Amniotic stem cell (primary cell): ENCODE results near the gene PYM1.
"Not testable (repeated sequence)": the region's sequence is repeated elsewhere in the genome, so short reads cannot be mapped to it uniquely, and the experiment has no call there.

Source experiments
- DNase-seq: peaks from one replicate; lab custom pipeline; 2025; lab: John Stamatoyannopoulos, UW

PYM1 gene

DNA sequence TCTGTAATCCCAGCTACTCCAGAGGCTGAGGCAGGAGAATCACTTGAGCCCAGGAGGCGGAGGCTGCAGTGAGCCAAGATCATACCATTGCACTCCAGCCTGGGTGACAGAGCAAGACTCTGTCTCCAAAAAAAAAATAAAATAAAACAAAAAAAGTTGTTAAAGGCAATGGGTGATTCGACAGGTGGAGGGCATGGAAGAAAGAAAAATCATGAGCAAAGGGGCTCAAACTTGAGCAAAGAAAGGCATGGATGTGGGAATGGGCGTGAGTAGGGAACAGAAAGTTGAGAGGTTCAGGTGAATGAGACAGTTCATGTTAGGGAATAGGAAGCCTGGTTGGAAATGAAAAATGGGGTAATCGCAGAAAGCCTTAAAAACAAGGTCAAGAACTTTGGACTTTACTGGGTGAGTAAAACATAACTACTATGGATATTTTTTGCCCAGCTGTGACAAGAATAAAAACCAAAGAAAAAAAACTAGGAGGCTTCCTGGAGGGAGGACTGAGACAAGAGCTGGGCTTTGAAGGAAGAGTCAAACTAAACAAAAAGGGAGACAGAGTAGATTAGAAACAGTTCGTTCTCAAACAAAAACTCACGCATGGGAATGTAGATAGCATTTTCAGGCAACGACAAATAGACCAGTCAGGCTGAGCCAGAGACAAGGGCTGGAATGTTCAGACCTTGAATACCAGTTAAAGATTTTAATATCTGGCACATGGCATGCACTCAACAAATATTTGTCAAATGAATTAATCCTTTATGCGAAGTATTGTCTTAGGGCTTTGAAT is 18.8 kb downstream of the PYM1 start:
- DNase-seq = no peak

DNA sequence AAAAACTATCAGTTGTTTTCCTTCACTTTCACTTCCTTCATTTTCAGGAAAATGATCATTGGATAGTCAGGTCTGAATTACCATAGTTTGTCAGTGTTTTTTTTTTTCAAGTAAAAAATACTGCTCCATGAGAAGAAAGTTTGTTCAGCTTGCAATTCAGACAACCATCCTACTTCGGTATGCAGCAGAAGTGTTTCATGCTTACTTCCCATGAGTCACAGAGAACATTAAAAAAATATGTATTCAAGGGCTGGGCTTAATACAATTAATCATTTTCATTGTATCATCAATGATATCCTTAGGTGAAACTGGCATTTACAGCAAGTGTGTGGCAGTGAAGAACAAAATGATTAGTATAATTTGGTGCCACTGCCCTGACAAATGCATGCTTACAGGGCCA is 21.6 kb downstream of the PYM1 start:
- no peak for DNase-seq

DNA sequence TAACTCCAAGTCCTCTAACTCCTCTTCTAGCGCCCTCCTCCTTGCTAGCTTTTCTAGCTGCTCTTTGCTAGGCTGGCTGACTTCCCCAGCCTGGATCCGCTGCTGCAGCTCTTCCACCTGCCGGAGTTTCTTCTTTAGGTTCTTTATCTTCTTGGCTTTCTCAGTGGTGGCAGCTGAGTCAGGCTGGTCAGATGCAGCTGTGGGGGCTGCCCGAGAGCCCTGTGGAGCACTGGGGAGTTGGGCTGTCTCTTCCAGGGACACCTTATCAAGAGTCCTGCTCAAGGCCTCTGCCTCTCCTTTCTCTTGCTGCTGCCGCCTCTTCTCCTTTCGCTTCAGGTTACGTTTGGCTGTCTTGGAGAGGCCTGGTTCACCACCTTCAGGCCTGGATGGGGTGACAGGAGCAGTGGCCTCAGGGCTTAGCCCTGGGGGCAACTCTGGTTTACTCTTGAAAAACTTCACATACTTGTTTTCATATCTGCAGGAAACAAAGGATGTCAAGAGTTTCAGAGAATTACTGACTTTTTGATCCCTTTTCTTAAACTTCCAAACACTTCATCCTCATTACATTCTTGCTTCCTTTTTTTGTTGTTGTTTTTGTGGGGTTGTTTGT is 25.7 kb downstream of the PYM1 start:
- no peak for DNase-seq

DNA sequence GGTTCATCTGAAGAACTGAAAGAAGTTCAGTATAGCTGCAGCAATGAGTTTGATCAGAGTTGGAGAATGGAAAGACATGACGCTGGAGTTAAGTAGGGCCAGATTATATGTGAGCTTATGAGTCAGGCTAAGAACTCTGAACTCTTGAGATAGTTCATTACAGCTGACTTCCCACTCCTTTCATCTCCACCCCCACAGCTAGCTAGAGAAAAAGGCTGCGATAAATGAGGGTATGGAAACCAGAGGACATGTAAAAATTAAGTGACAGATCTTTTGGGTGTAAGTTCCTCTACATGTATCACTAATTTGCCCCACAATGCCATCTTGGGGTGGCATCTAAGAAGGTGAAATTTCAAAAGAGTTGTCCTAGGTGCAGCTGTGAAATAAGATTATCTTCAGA is 28.6 kb downstream of the PYM1 start:
- no peak for DNase-seq

DNA sequence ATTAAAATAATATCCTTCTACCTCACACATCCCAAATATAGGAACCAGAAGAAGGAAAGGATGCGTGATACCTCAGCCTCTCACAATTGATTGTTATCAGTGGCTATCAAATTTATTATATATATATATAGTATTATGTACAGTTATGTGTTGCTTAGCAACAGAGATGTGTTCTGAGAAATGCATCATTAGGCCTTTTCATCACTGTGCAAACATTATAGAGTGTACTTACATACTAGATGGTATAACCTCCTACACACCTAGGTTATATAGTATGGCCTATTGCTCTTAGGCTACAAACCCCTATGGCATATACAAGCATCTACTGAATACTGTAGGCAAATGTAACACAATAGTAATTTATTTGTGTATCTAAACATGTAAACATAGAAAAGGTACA is 34.0 kb downstream of the PYM1 start:
- DNase-seq = no peak

DNA sequence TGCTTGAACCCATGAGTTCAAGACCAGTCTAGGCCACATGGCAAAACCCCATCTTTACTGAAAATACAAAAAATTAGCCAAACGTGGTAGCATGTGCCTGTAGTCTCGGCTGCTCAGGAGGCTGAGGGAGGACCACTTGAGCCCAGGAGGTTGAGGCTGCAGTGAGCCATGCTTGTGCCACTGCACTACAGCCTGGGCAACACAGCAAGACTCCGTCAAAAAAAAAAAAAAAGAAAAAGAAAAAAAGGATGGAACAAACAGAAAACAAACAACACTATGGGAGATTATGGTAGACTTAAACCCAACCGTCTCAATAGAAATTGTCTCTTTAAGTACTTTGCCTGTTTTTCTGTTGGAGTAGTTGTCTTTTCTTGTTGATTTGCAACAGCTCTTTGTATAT is 36.4 kb downstream of the PYM1 start:
- DNase-seq = no peak

DNA sequence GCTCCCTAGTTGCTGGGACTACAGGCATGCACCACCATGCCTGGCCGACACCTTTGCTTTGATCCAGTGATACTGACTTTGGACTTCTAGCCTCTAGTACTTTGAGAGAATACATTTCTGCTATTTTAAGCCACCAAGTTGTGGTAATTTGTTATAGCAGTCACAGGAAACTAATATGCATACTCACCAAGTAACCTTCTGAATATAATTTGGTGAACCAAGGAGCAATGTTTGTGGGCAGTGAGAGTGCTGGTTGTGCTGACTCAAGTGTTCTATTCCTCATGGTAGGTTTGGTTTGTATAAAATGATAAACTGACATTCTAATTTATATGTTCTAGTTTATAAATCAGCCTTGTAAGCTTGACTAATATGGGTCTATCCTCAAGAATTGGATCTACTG is 42.6 kb downstream of the PYM1 start:
- DNase-seq = no peak

DNA sequence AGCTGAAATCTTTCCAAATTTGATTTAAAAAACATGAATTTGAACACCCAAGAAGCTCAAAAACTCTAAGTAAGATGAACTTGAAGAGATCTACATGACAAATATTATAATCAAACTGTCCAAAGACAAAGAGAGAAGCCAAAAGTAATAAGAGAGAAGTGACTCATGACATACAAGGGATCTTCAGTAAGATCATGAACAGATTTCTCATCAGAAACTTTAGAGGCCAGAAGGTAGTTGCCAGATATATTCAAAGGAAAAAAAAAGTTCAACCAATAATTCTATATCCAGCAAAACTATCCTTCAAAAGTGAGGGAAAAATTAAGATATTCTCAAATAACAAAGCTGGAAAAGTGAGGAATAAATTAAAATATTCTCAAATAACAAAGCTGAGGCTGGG is 49.9 kb downstream of the PYM1 start:
- DNase-seq = no peak

DNA sequence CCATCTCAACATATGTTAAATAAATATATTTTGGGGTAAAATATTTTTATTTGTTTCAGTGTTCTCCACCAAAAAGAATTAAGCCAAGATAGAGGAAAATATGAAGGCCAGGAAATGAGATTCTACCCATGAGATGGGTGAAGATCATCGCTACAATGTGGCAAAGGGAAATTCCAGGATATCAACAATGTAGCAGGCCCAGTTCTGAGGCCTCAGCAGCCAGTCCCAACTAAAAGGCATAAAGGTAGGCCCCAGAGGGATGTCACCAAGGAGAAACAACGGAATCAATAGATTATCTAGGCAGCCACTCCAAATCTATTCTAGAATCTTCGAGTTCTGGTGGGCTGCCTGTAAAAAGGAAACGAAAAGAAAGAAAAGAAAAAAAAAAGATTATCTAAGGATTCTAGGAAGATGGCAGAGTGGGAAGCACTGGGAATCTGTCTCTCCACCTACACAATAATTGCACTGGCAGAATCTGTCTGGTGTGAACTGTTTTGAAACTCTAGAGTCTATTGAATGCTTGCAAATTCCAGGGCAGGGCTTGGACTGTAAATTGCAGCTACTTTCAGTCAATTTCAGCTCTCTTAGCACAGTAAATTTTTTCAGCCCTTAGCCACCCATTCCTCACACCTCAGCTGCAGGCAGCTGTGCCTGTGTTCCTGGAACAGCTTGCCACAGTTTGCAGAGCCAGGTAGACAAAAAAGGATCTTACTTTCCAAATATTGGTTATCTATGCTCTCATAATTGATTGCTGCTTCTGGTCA is 51.8 kb downstream of the PYM1 start:
- DNase-seq = no peak

DNA sequence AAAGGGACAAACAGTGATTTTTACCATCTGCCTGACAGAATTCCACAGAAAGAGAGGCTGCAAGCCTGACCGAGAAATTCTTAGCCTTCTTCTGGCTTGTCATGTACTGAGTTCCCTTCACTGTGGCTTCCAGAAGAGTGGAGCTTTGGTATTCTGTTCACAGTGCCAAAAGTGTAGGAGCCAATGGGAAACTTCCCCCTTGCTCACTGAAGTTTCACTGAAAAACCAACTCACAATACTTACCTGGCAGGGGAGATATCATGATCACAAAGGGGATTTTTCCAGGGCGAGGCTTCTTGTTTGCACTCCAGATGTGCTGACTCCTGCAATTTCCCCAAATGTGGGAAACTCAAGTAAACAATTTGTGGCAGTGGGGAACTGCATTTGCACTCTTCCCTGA is 53.3 kb downstream of the PYM1 start:
- no peak for DNase-seq

DNA sequence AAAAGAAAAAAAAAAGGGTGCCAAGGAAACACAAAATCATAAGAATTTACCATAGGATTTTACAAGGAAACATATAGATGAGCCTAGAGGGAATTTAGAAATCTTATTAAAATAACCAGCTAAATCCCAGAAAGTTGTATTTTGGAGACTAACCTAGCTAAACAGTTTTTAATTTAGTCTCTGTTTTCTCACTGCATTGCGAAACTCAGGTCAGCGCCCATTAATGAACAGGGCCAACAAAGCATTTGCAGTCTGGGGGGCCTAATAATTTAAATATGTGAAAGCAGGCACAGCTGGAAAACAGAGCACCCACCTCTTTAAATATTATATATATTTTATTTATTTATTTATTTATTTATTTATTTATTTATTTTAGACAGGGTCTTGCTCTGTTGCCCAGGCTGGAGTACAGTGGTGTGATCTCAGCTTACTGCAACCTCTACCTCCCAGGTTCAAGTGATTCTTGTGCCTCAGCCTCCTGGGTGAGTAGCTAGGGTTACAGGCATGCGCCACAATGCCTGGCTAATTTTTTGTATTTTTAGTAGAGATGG is 61.2 kb downstream of the PYM1 start:
- DNase-seq = not testable (repeated sequence)

DNA sequence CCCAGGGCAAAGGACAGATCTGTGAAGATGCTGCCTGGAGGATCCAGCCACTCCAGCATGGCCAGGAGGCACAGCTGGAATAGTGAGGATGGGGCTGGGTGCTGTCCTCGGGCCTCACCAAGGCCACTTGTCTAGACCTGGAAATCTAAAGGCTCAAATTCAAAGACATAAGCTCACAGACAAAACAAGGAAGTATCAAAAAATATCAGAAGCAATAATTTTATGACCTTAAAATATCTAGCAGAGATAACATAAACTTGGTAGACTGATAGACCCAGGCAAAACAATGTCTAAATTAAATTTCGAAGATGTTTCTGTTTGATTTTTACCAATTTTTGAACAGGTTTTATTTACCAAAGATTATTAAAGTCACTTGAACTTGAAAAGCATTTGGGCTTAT is 62.4 kb downstream of the PYM1 start:
- no peak for DNase-seq

DNA sequence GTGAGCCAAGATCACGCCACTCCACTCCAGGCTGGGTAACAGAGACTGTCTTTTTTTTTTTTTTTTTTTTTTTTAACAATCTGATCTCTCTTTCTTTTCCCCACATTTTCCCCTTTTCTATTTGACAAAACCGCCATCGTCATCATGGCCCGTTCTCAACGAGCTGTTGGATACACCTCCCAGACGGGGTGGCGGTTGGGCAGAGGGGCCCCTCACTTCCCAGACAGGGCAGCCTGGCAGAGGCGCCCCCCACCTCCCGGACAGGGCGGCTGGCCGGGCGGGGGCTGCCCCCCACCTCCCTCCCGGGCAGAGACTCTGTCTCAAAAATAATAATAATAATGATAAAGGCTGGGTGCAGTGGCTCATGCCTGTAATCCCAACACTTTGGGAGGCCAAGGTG is 64.8 kb downstream of the PYM1 start:
- DNase-seq = not testable (repeated sequence)

DNA sequence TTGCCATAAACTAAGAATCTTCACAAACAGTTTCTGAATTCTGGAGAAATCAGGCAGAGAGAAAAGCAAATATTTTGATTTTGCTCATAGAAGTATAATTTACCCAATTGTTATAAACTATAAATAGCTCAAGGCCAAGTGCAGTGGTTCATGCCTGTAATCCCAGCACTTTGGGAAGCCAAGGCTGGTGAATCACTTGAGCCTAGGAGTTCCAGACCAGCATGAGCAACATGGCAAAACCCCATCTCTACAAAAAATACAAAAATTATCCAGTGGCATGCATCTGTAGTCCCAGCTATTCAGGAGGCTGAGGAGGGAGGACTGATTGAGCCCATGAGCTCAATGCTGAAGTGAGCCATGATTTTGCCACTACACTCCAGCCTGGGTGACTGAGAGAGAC is 65.4 kb downstream of the PYM1 start:
- no peak for DNase-seq

DNA sequence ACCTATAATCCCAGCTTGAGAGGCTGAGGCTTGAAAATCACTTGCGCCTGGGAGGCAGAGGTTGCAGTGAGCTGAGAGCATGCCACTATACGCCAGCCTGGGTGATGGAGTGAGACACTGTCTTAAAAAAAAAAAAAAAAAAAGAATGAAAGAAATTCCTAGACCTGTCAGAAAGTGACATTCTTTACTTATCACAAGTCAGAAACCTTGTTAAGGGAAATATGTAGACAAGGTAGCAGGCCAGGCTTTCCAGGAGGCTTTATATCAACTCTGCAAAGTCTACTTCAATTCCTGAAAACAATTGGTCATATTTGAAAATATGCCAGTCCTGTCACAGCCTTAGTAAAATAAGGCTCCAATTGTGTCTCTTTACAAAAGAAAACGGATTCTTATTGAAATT is 65.8 kb downstream of the PYM1 start:
- DNase-seq = no peak

DNA sequence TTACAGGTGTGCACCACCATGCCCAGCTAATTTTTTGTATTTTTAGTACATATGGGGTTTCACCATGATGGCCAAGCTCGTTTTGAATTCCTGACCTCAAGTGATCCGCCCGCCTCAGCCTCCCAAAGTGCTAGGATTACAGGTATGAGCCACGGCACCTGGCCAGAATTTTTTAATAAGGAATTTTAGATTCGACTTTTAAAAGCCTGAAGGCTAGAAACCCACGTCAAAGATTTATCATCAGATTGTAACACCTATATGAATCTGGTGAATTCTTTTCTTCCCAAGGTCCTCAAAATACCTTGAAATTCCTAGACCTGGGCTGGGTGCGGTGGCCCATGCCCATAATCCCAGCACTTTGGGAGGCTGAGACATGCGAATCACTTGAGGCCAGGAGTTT is 66.3 kb downstream of the PYM1 start:
- no peak for DNase-seq

DNA sequence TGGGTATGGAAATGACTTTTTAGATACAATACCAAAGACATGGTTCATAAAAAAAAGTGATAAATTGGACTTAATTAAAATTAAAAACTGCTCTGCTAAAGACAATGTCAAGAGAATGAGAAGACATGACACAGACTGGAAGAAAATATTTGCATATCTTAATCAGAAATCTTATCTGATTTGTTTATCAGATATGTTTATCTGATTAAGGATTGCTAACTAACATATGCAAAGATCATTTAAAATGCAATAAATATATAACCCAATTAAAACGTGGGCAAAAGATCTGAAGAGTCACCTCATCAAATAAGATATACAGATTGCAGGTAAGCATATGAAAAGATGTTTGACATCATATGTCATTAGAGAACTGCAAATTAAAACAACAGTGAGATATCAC is 75.0 kb downstream of the PYM1 start:
- DNase-seq = no peak
